ENCODE results near the gene SYT1.

GRCh38 chr12:79275631-79276030 is 411.1 kb downstream of the SYT1 start:
- no peak for TF ChIP-seq CTCF (IDR thresholded peaks at IDR 0.05)
- TF ChIP-seq POLR2A (IDR thresholded peaks at IDR 0.05), result no peak
